ENCODE data around the gene ACTBL2.
"Not testable (repeated sequence)": the region's sequence is repeated elsewhere in the genome, so short reads cannot be mapped to it uniquely, and the experiment has no call there.

- not testable (repeated sequence) for TF ChIP-seq HDGF (IDR thresholded peaks at IDR 0.05; ENCODE audit: borderline replicate concordance); FOXM1 (IDR thresholded peaks at IDR 0.05; ENCODE audit: borderline replicate concordance); ELF4 (IDR thresholded peaks at IDR 0.05); BHLHE40 (IDR thresholded peaks at IDR 0.05; ENCODE audit: borderline replicate concordance); ARNT (IDR thresholded peaks at IDR 0.05); L3MBTL2 (conservative IDR thresholded peaks at IDR 0.05); PKNOX1 (IDR thresholded peaks at IDR 0.05); NFRKB (IDR thresholded peaks at IDR 0.05); TARDBP (IDR thresholded peaks at IDR 0.05); SUZ12 (IDR thresholded peaks at IDR 0.05); FOXK2 (IDR thresholded peaks at IDR 0.05); CTBP1 (IDR thresholded peaks at IDR 0.05; ENCODE audit: borderline replicate concordance); LEF1 (IDR thresholded peaks at IDR 0.05; ENCODE audit: borderline replicate concordance)
These were observed 35.8 kb upstream of the ACTBL2 start for GRCh38 chr5:57518415-57518814.
